ENCODE measurements around the gene DENND10.

GRCh38 chr10:119129721-119130120 lies 25.8 kb downstream of the DENND10 start:
- TF ChIP-seq CTCF (IDR thresholded peaks at IDR 0.05) (no peak), POLR2A (IDR thresholded peaks at IDR 0.05) (no peak), POLR2AphosphoS5 (IDR thresholded peaks at IDR 0.05; ENCODE audit: insufficient read depth in 1 of 2, low read depth in 1 of 2) (no peak)
